Tibial nerve (tissue), 4 donors: ENCODE data around the gene ZNF521. TPM values are rescaled to one million over a fixed set of nuclear protein-coding genes. Genes with fewer than 3 reads are reported as not detected.

ENCODE experiments used
- DNase-seq, 2 donors: peaks; one replicate each; pipeline ENCODE4 v3.0.0-alpha.2; 2019; ENCODE audit warnings: low spot score in 2 of 2
- H3K27ac ChIP-seq, 4 donors: fragments of 200-600 bp; sonication (generic) in 3 of 4; one replicate each; pipeline ENCODE4 v1.5.1; 2017 to 2019; ENCODE audit warnings: mild to moderate bottlenecking in 1 of 4
- H3K27me3 ChIP-seq, 2 donors: fragments of 200-600 bp; sonication (generic) in 1 of 2; one replicate each; pipeline versions ENCODE4 v1.5.1 to v1.6.0; 2017 to 2019
- H3K36me3 ChIP-seq, 3 donors: fragments of 200-600 bp; sonication (generic); one replicate each; pipeline ENCODE4 v1.5.1; 2018 to 2019
- H3K4me1 ChIP-seq, 4 donors: fragments of 200-600 bp; sonication (generic) in 3 of 4; one replicate each; pipeline ENCODE4 v1.5.1; 2017 to 2019
- H3K4me3 ChIP-seq, 4 donors: fragments of 200-600 bp; sonication (generic) in 3 of 4; one replicate each; pipeline ENCODE4 v1.5.1; 2017 to 2019; ENCODE audit warnings: mild to moderate bottlenecking in 1 of 4, moderate library complexity in 1 of 4
- H3K9me3 ChIP-seq, 4 donors: fragments of 200-600 bp; sonication (generic) in 3 of 4; one replicate each; pipeline ENCODE4 v1.5.1; 2017 to 2019
- CTCF ChIP-seq, 5 experiments: fragments of 200-600 bp in 3 of 5; fragments of 450-650 bp in 2 of 5; sonication (generic) in 3 of 5; IDR thresholded peaks; one replicate each; pipeline ENCODE4 v1.5.1; 2016 to 2019; ENCODE audit warnings: antibody characterized with exemption in 5 of 5, mild to moderate bottlenecking in 3 of 5, moderate library complexity in 2 of 5
- EP300 ChIP-seq, 2 donors: sonication (generic); formaldehyde crosslinking; IDR thresholded peaks; one replicate each; pipeline ENCODE4 v1.6.1; 2017; ENCODE audit warnings: antibody characterized with exemption in 2 of 2, mild to moderate bottlenecking in 1 of 2
- POLR2A ChIP-seq, 2 donors: fragments of 450-650 bp; IDR thresholded peaks; one replicate each; pipeline ENCODE4 v1.6.1; 2017; ENCODE audit warnings: antibody characterized with exemption in 2 of 2, mild to moderate bottlenecking in 2 of 2, moderate library complexity in 2 of 2
- WGBS, 2 donors: methylation state at CpG; one replicate each; pipeline ENCODE4 v1.1.5; 2018; 5-methylcytosine and 5-hydroxymethylcytosine counted together
- total RNA-seq, 4 donors: library from RNA; depleted of rRNA; stranded (reverse); fragments of >200 nt; gene quantifications; one replicate each; pipeline ENCODE4 v1.1.0, GENCODE V29; 2016

Gene ZNF521
- total RNA-seq, 4 donors from 2014 or later: 32.7 to 66.3 (median 43.4) TPM

- DNase-seq: no peak
- Histone ChIP-seq H3K4me1 (peaks cover 0 to 10% (median 0%) of the 10 kb centered on the region in 4 donors), H3K36me3 (no peaks in the 10 kb centered on the region), H3K4me3 (no peak overlapping the region), H3K9me3 (no peaks in the 10 kb centered on the region), H3K27ac (no peak overlapping the region), H3K27me3 (no peaks in the 10 kb centered on the region)
- TF ChIP-seq EP300 (IDR thresholded peaks at IDR 0.05): no peak
- no peak for TF ChIP-seq POLR2A (IDR thresholded peaks at IDR 0.05)
- TF ChIP-seq CTCF (IDR thresholded peaks at IDR 0.05): no peak
- 56 to 66% methylated on average over 3 of the region's 3 CpGs for WGBS, 2 donors
These were observed 180.6 kb downstream of the ZNF521 start for GRCh38 chr18:25171334-25171733.

GRCh38 chr18:25170402-25170801, 181.6 kb downstream of the ZNF521 start:
- 81 to 86% methylated on average over 4 of the region's 4 CpGs for WGBS, 2 donors
- H3K4me1 ChIP-seq: peaks cover 0 to 17% (median 0%) of the 10 kb centered on the region in 4 donors
- no peaks in the 10 kb centered on the region for H3K36me3 ChIP-seq
- DNase-seq: no peak
- no peak overlapping the region for H3K4me3 ChIP-seq
- no peaks in the 10 kb centered on the region for H3K9me3 ChIP-seq
- no peaks in the 10 kb centered on the region for H3K27me3 ChIP-seq
- no peak for TF ChIP-seq CTCF (IDR thresholded peaks at IDR 0.05)
- TF ChIP-seq EP300 (IDR thresholded peaks at IDR 0.05): no peak
- no peak for TF ChIP-seq POLR2A (IDR thresholded peaks at IDR 0.05)
- H3K27ac ChIP-seq: no peak overlapping the region

GRCh38 chr18:25169701-25170100, 182.3 kb downstream of the ZNF521 start:
- DNase-seq: no peak
- Histone ChIP-seq H3K27ac (no peak overlapping the region), H3K36me3 (no peaks in the 10 kb centered on the region), H3K4me1 (peaks cover 0 to 22% (median under 1%) of the 10 kb centered on the region in 4 donors), H3K27me3 (no peaks in the 10 kb centered on the region), H3K4me3 (no peak overlapping the region), H3K9me3 (no peaks in the 10 kb centered on the region)
- WGBS, 2 donors: 65 to 88% methylated on average over 1 of the region's 1 CpG
- no peak for TF ChIP-seq POLR2A (IDR thresholded peaks at IDR 0.05)

GRCh38 chr18:25167612-25168410, 184.2 kb downstream of the ZNF521 start:
- H3K36me3 ChIP-seq: no peaks in the 10 kb centered on the region
- no peaks in the 10 kb centered on the region for H3K27me3 ChIP-seq
- H3K4me1 ChIP-seq: peaks cover 0 to 38% (median 10%) of the 10 kb centered on the region in 4 donors
- TF ChIP-seq POLR2A (IDR thresholded peaks at IDR 0.05) (no peak), CTCF (IDR thresholded peaks at IDR 0.05) (no peak), EP300 (IDR thresholded peaks at IDR 0.05) (no peak)
- DNase-seq: no peak
- WGBS, 2 donors: 81 to 85% methylated on average over 11 of the region's 11 CpGs
- H3K27ac ChIP-seq: no peak overlapping the region
- H3K9me3 ChIP-seq: no peaks in the 10 kb centered on the region
- no peak overlapping the region for H3K4me3 ChIP-seq

- Histone ChIP-seq H3K36me3 (no peaks in the 10 kb centered on the region), H3K27me3 (no peaks in the 10 kb centered on the region), H3K4me1 (peaks cover 0 to 32% (median 10%) of the 10 kb centered on the region in 4 donors), H3K27ac (peak overlapping the region in 1 of 4 donors; percentile 19), H3K4me3 (no peak overlapping the region), H3K9me3 (no peaks in the 10 kb centered on the region)
- DNase-seq: no peak
- WGBS, 2 donors: 43 to 49% methylated on average over 1 of the region's 1 CpG
- TF ChIP-seq POLR2A (IDR thresholded peaks at IDR 0.05) (no peak), CTCF (IDR thresholded peaks at IDR 0.05) (no peak), EP300 (IDR thresholded peaks at IDR 0.05) (no peak)
These were observed 185.9 kb downstream of the ZNF521 start for GRCh38 chr18:25166113-25166512.
